VCaP (cell line): ENCODE data around the gene SORCS1.

Source experiments
- H3K27ac ChIP-seq: fragments of 450-650 bp; 2 replicates; pipeline ENCODE4 v1.5.1; 2017
- CTCF ChIP-seq: fragments of 450-650 bp; conservative IDR thresholded peaks from 2 replicates; pipeline ENCODE4 v1.5.1; 2017; ENCODE audit warnings: mild to moderate bottlenecking, moderate library complexity

The SORCS1 gene

DNA sequence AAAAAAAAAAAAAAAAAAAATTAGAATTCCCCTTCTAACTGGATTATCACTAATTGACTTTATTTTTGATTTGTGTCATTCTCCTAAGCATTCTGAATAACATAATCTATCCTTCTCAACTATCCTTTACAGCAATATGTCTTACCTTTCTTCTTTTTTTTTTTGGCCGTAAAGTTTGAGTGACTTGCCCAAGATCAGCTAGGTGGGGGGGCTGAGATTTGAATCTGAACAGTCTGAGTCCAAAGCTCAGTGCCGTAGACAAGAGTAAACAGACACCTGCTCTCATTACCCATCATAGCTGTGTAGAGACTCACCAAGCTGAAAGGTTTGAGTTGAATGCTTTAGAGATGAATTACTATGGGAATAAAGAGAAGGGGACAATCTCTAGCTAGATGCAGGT is 192.1 kb downstream of the SORCS1 start:
- H3K27ac ChIP-seq, result no peak overlapping the region
- no peak for TF ChIP-seq CTCF

GRCh38 chr10:106971411-106971831 is 193.1 kb downstream of the SORCS1 start:
- H3K27ac ChIP-seq, result no peak overlapping the region
- no peak for TF ChIP-seq CTCF

DNA sequence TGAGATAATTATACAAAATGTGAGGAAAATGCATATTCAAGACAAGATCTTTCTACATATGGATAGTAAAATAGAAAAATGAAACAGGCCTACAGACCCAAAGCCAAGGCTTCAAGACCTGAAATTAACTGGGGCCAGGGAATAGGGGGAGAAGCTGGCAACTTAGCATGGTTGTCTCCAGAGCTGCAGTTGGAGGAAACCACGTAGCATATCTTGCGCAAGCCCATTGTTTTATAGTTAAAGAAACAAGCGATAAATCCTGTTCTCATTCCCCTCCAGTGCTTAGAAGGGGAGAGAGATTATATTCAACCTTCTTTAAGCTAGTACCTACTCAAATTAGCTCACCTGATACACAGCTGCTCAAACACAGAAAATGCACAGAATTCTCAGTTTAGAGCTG is 197.1 kb downstream of the SORCS1 start:
- no peak for TF ChIP-seq CTCF
- no peak overlapping the region for H3K27ac ChIP-seq

DNA sequence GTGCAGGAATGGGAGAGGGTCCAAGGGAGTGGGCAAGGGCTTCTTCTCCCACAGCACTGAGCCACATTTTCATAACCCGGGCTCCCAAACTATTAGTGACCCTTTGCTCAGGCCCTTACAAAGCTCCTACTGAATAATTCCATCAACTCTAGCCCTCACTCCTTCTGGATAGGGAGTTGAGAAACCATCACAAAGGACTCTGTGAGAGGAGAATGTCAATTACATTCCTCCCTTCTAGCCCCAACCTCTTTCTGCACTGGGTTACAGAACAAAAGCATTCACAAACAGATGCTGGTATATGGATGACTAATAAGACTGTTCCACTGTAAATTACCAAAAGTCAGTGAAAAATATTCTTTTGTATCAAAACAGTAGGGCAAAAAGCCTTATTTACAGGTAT is 203.7 kb downstream of the SORCS1 start:
- no peak for TF ChIP-seq CTCF
- no peak overlapping the region for H3K27ac ChIP-seq

GRCh38 chr10:106959521-106959920 is 205.0 kb downstream of the SORCS1 start:
- H3K27ac ChIP-seq, result no peak overlapping the region
- TF ChIP-seq CTCF, result no peak

GRCh38 chr10:106958589-106959361 is 205.7 kb downstream of the SORCS1 start:
- no peak for TF ChIP-seq CTCF
- H3K27ac ChIP-seq, result no peak overlapping the region

- no peak for TF ChIP-seq CTCF
- H3K27ac ChIP-seq, result no peak overlapping the region
Observed at GRCh38 chr10:106957823-106958588, 206.5 kb downstream of the SORCS1 start.
